Measurements from ENCODE around the gene OPCML. TPM values are rescaled to one million over a fixed set of nuclear protein-coding genes. Genes with fewer than 3 reads are reported as not detected.

The OPCML gene
- total and polyA plus RNA-seq, 4 donors = under 0.01 to 0.01 TPM; not detected in 2

DNA sequence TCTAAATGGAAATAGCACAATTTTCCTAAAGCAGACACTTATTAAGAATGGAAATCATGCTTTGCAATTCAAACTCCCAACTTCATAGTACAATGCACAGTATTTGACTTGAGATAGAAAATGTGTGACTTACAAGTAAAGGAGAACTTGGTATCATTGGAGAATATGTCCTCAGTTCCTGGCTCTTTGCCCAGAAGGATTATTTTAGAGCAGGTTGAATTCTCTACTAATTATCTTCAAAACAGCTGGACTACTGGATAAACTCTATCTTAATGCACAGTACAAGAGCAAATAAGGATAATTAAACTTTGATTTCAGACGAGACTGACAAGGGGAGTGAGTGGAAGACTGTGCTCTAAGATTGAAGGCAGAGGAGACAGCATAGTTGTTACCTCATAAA is 839.4 kb downstream of the OPCML start:
- Histone ChIP-seq H3K4me1 (ENCODE audit: control insufficient read depth in 4 of 4, insufficient read depth in 4 of 4, low read length in 3 of 4) (peaks cover 0 to 11% (median 4%) of the 10 kb centered on the region in 4 donors), H3K27me3 (ENCODE audit: control insufficient read depth in 4 of 4, insufficient read depth in 4 of 4, low read length in 3 of 4) (no peaks in the 10 kb centered on the region), H3K27ac (ENCODE audit: low read depth in 1 of 2, low read length in 2 of 2) (no peak overlapping the region), H3K36me3 (ENCODE audit: control insufficient read depth in 4 of 4, insufficient read depth in 3 of 4, low read depth in 1 of 4, low read length in 3 of 4) (no peaks in the 10 kb centered on the region), H3K9ac (ENCODE audit: low read depth in 1 of 2, low read length in 2 of 2) (no peak overlapping the region), H3K4me3 (ENCODE audit: low read depth in 1 of 3, low read length in 3 of 3) (no peak overlapping the region), H3K9me3 (ENCODE audit: control insufficient read depth in 4 of 4, low read length in 3 of 4) (no peaks in the 10 kb centered on the region)
- TF ChIP-seq, protein P1, sequence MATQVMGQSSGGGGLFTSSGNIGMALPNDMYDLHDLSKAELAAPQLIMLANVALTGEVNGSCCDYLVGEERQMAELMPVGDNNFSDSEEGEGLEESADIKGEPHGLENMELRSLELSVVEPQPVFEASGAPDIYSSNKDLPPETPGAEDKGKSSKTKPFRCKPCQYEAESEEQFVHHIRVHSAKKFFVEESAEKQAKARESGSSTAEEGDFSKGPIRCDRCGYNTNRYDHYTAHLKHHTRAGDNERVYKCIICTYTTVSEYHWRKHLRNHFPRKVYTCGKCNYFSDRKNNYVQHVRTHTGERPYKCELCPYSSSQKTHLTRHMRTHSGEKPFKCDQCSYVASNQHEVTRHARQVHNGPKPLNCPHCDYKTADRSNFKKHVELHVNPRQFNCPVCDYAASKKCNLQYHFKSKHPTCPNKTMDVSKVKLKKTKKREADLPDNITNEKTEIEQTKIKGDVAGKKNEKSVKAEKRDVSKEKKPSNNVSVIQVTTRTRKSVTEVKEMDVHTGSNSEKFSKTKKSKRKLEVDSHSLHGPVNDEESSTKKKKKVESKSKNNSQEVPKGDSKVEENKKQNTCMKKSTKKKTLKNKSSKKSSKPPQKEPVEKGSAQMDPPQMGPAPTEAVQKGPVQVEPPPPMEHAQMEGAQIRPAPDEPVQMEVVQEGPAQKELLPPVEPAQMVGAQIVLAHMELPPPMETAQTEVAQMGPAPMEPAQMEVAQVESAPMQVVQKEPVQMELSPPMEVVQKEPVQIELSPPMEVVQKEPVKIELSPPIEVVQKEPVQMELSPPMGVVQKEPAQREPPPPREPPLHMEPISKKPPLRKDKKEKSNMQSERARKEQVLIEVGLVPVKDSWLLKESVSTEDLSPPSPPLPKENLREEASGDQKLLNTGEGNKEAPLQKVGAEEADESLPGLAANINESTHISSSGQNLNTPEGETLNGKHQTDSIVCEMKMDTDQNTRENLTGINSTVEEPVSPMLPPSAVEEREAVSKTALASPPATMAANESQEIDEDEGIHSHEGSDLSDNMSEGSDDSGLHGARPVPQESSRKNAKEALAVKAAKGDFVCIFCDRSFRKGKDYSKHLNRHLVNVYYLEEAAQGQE (IDR thresholded peaks at IDR 0.05) = no peak
- TF ChIP-seq, protein P2, sequence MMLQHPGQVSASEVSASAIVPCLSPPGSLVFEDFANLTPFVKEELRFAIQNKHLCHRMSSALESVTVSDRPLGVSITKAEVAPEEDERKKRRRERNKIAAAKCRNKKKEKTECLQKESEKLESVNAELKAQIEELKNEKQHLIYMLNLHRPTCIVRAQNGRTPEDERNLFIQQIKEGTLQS (IDR thresholded peaks at IDR 0.05) = no peak
- TF ChIP-seq TAF1 (conservative IDR thresholded peaks at IDR 0.05) (no peak), HNF4A (conservative IDR thresholded peaks at IDR 0.05) (no peak), GABPA (IDR thresholded peaks at IDR 0.05 in 1 of 2, conservative IDR thresholded peaks at IDR 0.05 in 1 of 2) (no peak), HNF4G (IDR thresholded peaks at IDR 0.05) (no peak), RXRA (IDR thresholded peaks at IDR 0.05) (no peak)
- TF ChIP-seq, protein P3, sequence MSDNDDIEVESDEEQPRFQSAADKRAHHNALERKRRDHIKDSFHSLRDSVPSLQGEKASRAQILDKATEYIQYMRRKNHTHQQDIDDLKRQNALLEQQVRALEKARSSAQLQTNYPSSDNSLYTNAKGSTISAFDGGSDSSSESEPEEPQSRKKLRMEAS (IDR thresholded peaks at IDR 0.05) = no peak
- TF ChIP-seq, protein P4, sequence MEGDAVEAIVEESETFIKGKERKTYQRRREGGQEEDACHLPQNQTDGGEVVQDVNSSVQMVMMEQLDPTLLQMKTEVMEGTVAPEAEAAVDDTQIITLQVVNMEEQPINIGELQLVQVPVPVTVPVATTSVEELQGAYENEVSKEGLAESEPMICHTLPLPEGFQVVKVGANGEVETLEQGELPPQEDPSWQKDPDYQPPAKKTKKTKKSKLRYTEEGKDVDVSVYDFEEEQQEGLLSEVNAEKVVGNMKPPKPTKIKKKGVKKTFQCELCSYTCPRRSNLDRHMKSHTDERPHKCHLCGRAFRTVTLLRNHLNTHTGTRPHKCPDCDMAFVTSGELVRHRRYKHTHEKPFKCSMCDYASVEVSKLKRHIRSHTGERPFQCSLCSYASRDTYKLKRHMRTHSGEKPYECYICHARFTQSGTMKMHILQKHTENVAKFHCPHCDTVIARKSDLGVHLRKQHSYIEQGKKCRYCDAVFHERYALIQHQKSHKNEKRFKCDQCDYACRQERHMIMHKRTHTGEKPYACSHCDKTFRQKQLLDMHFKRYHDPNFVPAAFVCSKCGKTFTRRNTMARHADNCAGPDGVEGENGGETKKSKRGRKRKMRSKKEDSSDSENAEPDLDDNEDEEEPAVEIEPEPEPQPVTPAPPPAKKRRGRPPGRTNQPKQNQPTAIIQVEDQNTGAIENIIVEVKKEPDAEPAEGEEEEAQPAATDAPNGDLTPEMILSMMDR (IDR thresholded peaks at IDR 0.05; ENCODE audit: low read depth, low read length, missing input control) = no peak
- WGBS = 33% methylated on average over 1 of the region's 1 CpG
- no peak for DNase-seq (ENCODE audit: low spot score)

DNA sequence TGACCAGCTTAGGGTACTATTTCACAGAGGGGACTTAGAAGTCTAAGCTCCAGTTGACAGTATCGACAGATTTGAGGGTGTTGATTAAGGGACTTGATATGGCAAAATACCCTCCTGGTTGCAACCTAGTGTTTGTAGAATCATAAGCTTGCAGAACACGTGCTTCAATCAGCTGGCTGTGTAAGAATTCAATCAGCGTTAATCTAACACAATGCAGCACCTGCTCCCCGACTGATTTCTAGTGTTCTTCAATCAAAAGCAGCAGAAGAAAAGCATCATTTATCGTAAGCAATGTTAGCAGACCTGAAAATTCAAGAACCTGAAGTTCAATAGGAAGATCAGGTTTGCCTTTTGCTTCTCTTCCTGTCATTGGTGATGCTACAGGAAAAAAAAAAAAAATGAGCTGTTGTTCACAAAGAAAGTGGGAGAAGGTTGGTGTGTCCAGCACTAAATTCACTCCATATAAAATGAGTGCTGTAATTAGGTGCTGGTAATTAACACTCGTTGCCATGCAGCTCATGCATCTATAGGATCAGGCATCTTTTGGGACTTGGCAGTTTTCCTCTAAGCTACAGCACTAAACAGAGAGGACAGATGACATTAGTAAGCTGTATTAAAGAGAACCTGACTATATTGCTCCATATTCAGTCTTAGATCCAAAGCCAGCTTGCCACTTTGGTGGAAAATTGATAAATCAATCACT is 840.3 kb downstream of the OPCML start:
- H3K9ac ChIP-seq (ENCODE audit: low read depth in 1 of 2, low read length in 2 of 2) = no peak overlapping the region
- H3K4me1 ChIP-seq (ENCODE audit: control insufficient read depth in 4 of 4, insufficient read depth in 4 of 4, low read length in 3 of 4) = peaks cover 0 to 11% (median 4%) of the 10 kb centered on the region in 4 donors
- TF ChIP-seq RAD21 (IDR thresholded peaks at IDR 0.05) (no peak), YY1 (IDR thresholded peaks at IDR 0.05) (no peak), NR2F2 (IDR thresholded peaks at IDR 0.05) (no peak), RXRA (IDR thresholded peaks at IDR 0.05) (no peak), TAF1 (conservative IDR thresholded peaks at IDR 0.05) (no peak), GABPA (IDR thresholded peaks at IDR 0.05 in 1 of 2, conservative IDR thresholded peaks at IDR 0.05 in 1 of 2) (no peak), FOXA1 (IDR thresholded peaks at IDR 0.05) (no peak), HNF4A (conservative IDR thresholded peaks at IDR 0.05) (no peak), JUND (IDR thresholded peaks at IDR 0.05) (no peak)
- TF ChIP-seq, protein P3 (IDR thresholded peaks at IDR 0.05) = no peak
- TF ChIP-seq, protein P4 (IDR thresholded peaks at IDR 0.05; ENCODE audit: low read depth, low read length, missing input control) = no peak
- TF ChIP-seq, protein P2 (IDR thresholded peaks at IDR 0.05) = no peak
- H3K36me3 ChIP-seq (ENCODE audit: control insufficient read depth in 4 of 4, insufficient read depth in 3 of 4, low read depth in 1 of 4, low read length in 3 of 4) = no peaks in the 10 kb centered on the region
- 91% methylated on average over 6 of the region's 6 CpGs for WGBS
- no peaks in the 10 kb centered on the region for H3K9me3 ChIP-seq (ENCODE audit: control insufficient read depth in 4 of 4, low read length in 3 of 4)
- no peak overlapping the region for H3K4me3 ChIP-seq (ENCODE audit: low read depth in 1 of 3, low read length in 3 of 3)
- H3K27me3 ChIP-seq (ENCODE audit: control insufficient read depth in 4 of 4, insufficient read depth in 4 of 4, low read length in 3 of 4) = no peaks in the 10 kb centered on the region
- no peak overlapping the region for H3K27ac ChIP-seq (ENCODE audit: low read depth in 1 of 2, low read length in 2 of 2)
- no peak for DNase-seq (ENCODE audit: low spot score)
